Suprapubic skin (tissue), 4 donors: Measurements from ENCODE around the gene ASF1B.

Experiments
- CTCF ChIP-seq, 2 donors: fragments of 200-600 bp in 1 of 2; fragments of 450-650 bp in 1 of 2; sonication (generic) in 1 of 2; IDR thresholded peaks; one replicate each; pipeline ENCODE4 v1.5.1; 2016 to 2019; ENCODE audit warnings: antibody characterized with exemption in 2 of 2, mild to moderate bottlenecking in 1 of 2, moderate library complexity in 1 of 2
- EP300 ChIP-seq: sonication (generic); formaldehyde crosslinking; IDR thresholded peaks from one replicate; pipeline ENCODE4 v1.6.1; 2017; ENCODE audit warnings: antibody characterized with exemption
- POLR2A ChIP-seq, 2 donors: fragments of 450-650 bp; IDR thresholded peaks; one replicate each; pipeline ENCODE4 v1.6.1; 2017; ENCODE audit warnings: antibody characterized with exemption in 2 of 2, mild to moderate bottlenecking in 2 of 2, moderate library complexity in 2 of 2
- POLR2AphosphoS5 ChIP-seq, 3 donors: sonication (generic); formaldehyde crosslinking; IDR thresholded peaks; one replicate each; pipeline ENCODE4 v1.6.1; 2017; ENCODE audit warnings: antibody characterized with exemption in 3 of 3

- TF ChIP-seq CTCF (IDR thresholded peaks at IDR 0.05) (no peak), POLR2A (IDR thresholded peaks at IDR 0.05) (no peak), EP300 (no peak), POLR2AphosphoS5 (IDR thresholded peaks at IDR 0.05) (no peak)
Observed at GRCh38 chr19:14088634-14089411, 47.6 kb downstream of the ASF1B start.
